WTC11 (cell line): ENCODE results near the gene TTLL11. TPM values are rescaled to one million over a fixed set of nuclear protein-coding genes. Genes with fewer than 3 reads are reported as not detected.

Experiments
- ATAC-seq: fragments of 200-7000 bp; cut with Tn5 transposase; 2 replicates; pipeline ENCODE4 v1.10.0; 2021; ENCODE audit warnings: mild to moderate bottlenecking, moderate library complexity
- CTCF ChIA-PET: fragments of 300-600 bp; sonication (Branson Sonifier 250); formaldehyde crosslinking; loops from one replicate; lab custom pipeline; 2021; ENCODE audit warnings: antibody characterized with exemption; lab: Charles Lee
- POLR2A ChIA-PET: fragments of 350-600 bp; sonication (Branson Sonifier 250); formaldehyde crosslinking; loops from one replicate; lab custom pipeline; 2021; ENCODE audit warnings: antibody characterized with exemption; lab: Charles Lee
- DNase-seq: peaks from one replicate; pipeline ENCODE4 v3.0.0; 2021; ENCODE audit warnings: low spot score
- H3K27ac Mint-ChIP-seq: 2 replicates; pipeline ENCODE4 v1.8.0; 2021; ENCODE audit warnings: mixed read lengths
- H3K27me3 Mint-ChIP-seq: 2 replicates; pipeline ENCODE4 v1.8.0; 2021; ENCODE audit warnings: low read depth, mild to moderate bottlenecking, moderate library complexity, mixed read lengths
- H3K36me3 Mint-ChIP-seq: 2 replicates; pipeline ENCODE4 v1.8.0; 2021; ENCODE audit warnings: mixed read lengths
- H3K4me1 Mint-ChIP-seq: 2 replicates; pipeline ENCODE4 v1.8.0; 2022; ENCODE audit warnings: mixed read lengths
- H3K4me3 Mint-ChIP-seq: 2 replicates; pipeline ENCODE4 v1.8.0; 2021; ENCODE audit warnings: mild to moderate bottlenecking, moderate library complexity, mixed read lengths
- H3K9me3 Mint-ChIP-seq: 2 replicates; pipeline ENCODE4 v1.8.0; 2021; ENCODE audit warnings: mixed read lengths
- CDX4 ChIP-seq: fragments of 250-450 bp; sonication (Bioruptor Pico); IDR thresholded peaks from 2 replicates; pipeline ENCODE4 v1.9.0; 2021; ENCODE audit warnings: moderate library complexity, mild to moderate bottlenecking, inconsistent platforms, borderline replicate concordance
- CREM ChIP-seq: sonication (generic); formaldehyde crosslinking; IDR thresholded peaks from 2 replicates; pipeline ENCODE4 v1.8.1; 2022; ENCODE audit warnings: mild to moderate bottlenecking, missing genetic modification reagents, moderate library complexity
- IRF2 ChIP-seq: sonication (generic); formaldehyde crosslinking; IDR thresholded peaks from 2 replicates; pipeline ENCODE4 v1.8.0; 2022; ENCODE audit warnings: low read depth, missing genetic modification reagents, borderline replicate concordance
- JUN ChIP-seq: sonication (generic); formaldehyde crosslinking; IDR thresholded peaks from 2 replicates; pipeline ENCODE4 v1.8.0; 2023; ENCODE audit warnings: mild to moderate bottlenecking, missing genetic modification reagents
- NFE2L1 ChIP-seq: sonication (generic); formaldehyde crosslinking; IDR thresholded peaks from 2 replicates; pipeline ENCODE4 v1.8.1; 2023; ENCODE audit warnings: missing genetic modification reagents
- NFYB ChIP-seq: sonication (generic); formaldehyde crosslinking; conservative IDR thresholded peaks from 2 replicates; pipeline ENCODE4 v1.8.0; 2022; ENCODE audit warnings: low read depth, missing genetic modification reagents
- PRDM15 ChIP-seq: sonication (generic); formaldehyde crosslinking; IDR thresholded peaks from 2 replicates; pipeline ENCODE4 v1.8.0; 2022; ENCODE audit warnings: missing genetic modification reagents
- PRRX2 ChIP-seq: fragments of 250-450 bp; sonication (Bioruptor Pico); IDR thresholded peaks from 2 replicates; pipeline ENCODE4 v1.8.0; 2021; ENCODE audit warnings: mild to moderate bottlenecking
- RORB ChIP-seq: fragments of 250-450 bp; sonication (Bioruptor Pico); IDR thresholded peaks from 2 replicates; pipeline ENCODE4 v1.9.0; 2021; ENCODE audit warnings: mild to moderate bottlenecking
- SP1 ChIP-seq: sonication (generic); formaldehyde crosslinking; conservative IDR thresholded peaks from 2 replicates; pipeline ENCODE4 v1.8.1; 2022; ENCODE audit warnings: missing genetic modification reagents
- TCF7 ChIP-seq: sonication (generic); formaldehyde crosslinking; IDR thresholded peaks from 2 replicates; pipeline ENCODE4 v1.8.0; 2022; ENCODE audit warnings: mild to moderate bottlenecking, low read depth, missing genetic modification reagents, moderate library complexity
- USF1 ChIP-seq: sonication (generic); formaldehyde crosslinking; IDR thresholded peaks from 2 replicates; pipeline ENCODE4 v1.8.0; 2022; ENCODE audit warnings: mild to moderate bottlenecking, missing genetic modification reagents
- ZBTB21 ChIP-seq: sonication (generic); formaldehyde crosslinking; IDR thresholded peaks from 2 replicates; pipeline ENCODE4 v1.8.1; 2023; ENCODE audit warnings: mild to moderate bottlenecking, missing genetic modification reagents, borderline replicate concordance
- ZNF263 ChIP-seq: sonication (generic); formaldehyde crosslinking; IDR thresholded peaks from 2 replicates; pipeline ENCODE4 v1.8.1; 2022; ENCODE audit warnings: low read depth, mild to moderate bottlenecking, moderate library complexity, missing genetic modification reagents
- ZNF423 ChIP-seq: fragments of 250-450 bp; sonication (Bioruptor Pico); IDR thresholded peaks from 2 replicates; pipeline ENCODE4 v2.1.2; 2022; ENCODE audit warnings: mild to moderate bottlenecking, moderate library complexity
- ZNF512 ChIP-seq: sonication (generic); formaldehyde crosslinking; IDR thresholded peaks from 2 replicates; pipeline ENCODE4 v1.8.1; 2022; ENCODE audit warnings: missing genetic modification reagents, borderline replicate concordance
- ZNF671 ChIP-seq: fragments of 250-450 bp; sonication (Bioruptor Pico); IDR thresholded peaks from 2 replicates; pipeline ENCODE4 v1.8.0; 2021; ENCODE audit warnings: mild to moderate bottlenecking
- total RNA-seq: library from RNA; stranded (reverse); gene quantifications from 3 replicates; pipeline ENCODE4 v1.2.3, GENCODE V29; 2021
- TF ChIP-seq, protein P1 (sequence below): sonication (generic); formaldehyde crosslinking; IDR thresholded peaks from 2 replicates; pipeline ENCODE4 v1.8.0; 2022; ENCODE audit warnings: mild to moderate bottlenecking, missing genetic modification reagents
- TF ChIP-seq, protein P2 (sequence below): fragments of 250-450 bp; sonication (Bioruptor Pico); IDR thresholded peaks from 2 replicates; pipeline ENCODE4 v2.1.2; 2022; ENCODE audit warnings: mild to moderate bottlenecking, moderate library complexity
- TF ChIP-seq, protein P3 (sequence below): sonication (generic); formaldehyde crosslinking; IDR thresholded peaks from 2 replicates; pipeline ENCODE4 v1.8.0; 2023; ENCODE audit warnings: missing genetic modification reagents
- TF ChIP-seq, protein P4 (sequence below): sonication (generic); formaldehyde crosslinking; IDR thresholded peaks from 2 replicates; pipeline ENCODE4 v1.8.1; 2023; ENCODE audit warnings: mild to moderate bottlenecking, missing genetic modification reagents, borderline replicate concordance

Gene TTLL11
- total RNA-seq, 1 experiment from 2014 or later, result 1.1 TPM

DNA sequence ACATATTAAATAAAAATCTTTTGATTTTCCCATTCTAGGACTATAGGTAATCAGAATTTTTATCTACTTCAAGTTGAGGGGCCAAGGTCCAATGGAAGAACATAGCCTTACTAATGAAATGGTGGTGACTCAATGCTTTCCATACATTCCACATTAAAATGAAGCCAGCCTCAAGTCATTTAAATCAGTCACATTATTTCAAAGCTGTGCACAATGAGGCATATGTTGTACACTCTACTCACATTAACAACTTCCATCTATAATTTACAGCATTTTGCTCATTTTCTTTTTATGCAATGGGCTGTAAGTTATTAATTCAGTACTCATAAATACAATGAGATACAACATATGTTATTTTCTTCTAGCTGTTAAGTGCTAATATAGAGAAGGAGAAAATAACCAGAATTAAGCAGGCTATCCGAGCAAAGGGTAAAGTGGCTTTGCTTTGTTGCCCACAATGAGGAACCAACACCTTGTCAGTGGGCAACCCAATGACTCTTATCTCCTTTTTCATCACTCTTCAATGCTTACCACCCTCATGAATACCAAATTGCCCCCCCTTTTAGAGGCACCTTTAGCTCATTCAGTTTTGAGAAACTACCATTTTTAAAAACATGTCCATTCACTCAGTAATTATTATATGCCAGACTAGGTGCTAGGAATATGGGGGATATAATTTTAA, 52.4 kb downstream of the TTLL11 start (continued):
- TF ChIP-seq PRDM15 (CRISPR knock-in tag) (no peak), JUN (CRISPR knock-in tag) (no peak)

DNA sequence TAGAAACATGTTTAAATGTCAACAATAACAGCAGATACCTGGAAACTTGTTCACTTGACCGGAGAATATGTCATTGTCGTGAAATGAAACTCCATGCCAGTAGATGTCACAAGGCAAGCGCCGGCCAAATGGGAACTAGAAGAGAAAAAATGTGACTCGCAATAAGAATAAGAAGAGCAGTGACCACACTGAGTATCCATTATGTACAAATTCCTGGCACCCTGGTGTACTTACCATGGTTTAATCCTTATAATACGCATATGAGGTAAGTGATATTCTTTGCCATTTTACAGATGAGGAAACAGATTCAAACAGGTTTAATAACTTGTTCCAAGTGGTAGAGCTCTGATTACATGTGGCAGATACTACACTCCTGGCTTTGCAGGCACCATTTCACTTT, 53.9 kb downstream of the TTLL11 start:
- Mint-ChIP-seq H3K4me1 (peaks cover 20% of the 10 kb centered on the region), H3K27ac (no peak overlapping the region), H3K36me3 (no peaks in the 10 kb centered on the region), H3K9me3 (no peaks in the 10 kb centered on the region), H3K4me3 (no peak overlapping the region), H3K27me3 (no peaks in the 10 kb centered on the region)
- ChIA-PET POLR2A (no interaction called here), CTCF (no interaction called here)
- no peak for DNase-seq
- TF ChIP-seq NFYB (CRISPR knock-in tag) (no peak), PRRX2 (CRISPR knock-in tag) (no peak), ZBTB21 (no peak), USF1 (CRISPR knock-in tag) (no peak), ZNF671 (CRISPR knock-in tag) (no peak), TCF7 (no peak), CREM (no peak), NFE2L1 (CRISPR knock-in tag) (no peak), ZNF263 (CRISPR knock-in tag) (no peak), RORB (CRISPR knock-in tag) (no peak), SP1 (no peak), IRF2 (CRISPR knock-in tag) (no peak), CDX4 (CRISPR knock-in tag) (no peak), ZNF512 (no peak), ZNF423 (no peak)
- TF ChIP-seq, protein P1, sequence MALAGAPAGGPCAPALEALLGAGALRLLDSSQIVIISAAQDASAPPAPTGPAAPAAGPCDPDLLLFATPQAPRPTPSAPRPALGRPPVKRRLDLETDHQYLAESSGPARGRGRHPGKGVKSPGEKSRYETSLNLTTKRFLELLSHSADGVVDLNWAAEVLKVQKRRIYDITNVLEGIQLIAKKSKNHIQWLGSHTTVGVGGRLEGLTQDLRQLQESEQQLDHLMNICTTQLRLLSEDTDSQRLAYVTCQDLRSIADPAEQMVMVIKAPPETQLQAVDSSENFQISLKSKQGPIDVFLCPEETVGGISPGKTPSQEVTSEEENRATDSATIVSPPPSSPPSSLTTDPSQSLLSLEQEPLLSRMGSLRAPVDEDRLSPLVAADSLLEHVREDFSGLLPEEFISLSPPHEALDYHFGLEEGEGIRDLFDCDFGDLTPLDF (CRISPR knock-in tag), result no peak
- TF ChIP-seq, protein P2, sequence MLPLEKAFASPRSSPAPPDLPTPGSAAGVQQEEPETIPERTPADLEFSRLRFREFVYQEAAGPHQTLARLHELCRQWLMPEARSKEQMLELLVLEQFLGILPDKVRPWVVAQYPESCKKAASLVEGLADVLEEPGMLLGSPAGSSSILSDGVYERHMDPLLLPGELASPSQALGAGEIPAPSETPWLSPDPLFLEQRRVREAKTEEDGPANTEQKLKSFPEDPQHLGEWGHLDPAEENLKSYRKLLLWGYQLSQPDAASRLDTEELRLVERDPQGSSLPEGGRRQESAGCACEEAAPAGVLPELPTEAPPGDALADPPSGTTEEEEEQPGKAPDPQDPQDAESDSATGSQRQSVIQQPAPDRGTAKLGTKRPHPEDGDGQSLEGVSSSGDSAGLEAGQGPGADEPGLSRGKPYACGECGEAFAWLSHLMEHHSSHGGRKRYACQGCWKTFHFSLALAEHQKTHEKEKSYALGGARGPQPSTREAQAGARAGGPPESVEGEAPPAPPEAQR (CRISPR knock-in tag), result no peak
- TF ChIP-seq, protein P3, sequence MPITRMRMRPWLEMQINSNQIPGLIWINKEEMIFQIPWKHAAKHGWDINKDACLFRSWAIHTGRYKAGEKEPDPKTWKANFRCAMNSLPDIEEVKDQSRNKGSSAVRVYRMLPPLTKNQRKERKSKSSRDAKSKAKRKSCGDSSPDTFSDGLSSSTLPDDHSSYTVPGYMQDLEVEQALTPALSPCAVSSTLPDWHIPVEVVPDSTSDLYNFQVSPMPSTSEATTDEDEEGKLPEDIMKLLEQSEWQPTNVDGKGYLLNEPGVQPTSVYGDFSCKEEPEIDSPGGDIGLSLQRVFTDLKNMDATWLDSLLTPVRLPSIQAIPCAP, result no peak
- TF ChIP-seq, protein P4, sequence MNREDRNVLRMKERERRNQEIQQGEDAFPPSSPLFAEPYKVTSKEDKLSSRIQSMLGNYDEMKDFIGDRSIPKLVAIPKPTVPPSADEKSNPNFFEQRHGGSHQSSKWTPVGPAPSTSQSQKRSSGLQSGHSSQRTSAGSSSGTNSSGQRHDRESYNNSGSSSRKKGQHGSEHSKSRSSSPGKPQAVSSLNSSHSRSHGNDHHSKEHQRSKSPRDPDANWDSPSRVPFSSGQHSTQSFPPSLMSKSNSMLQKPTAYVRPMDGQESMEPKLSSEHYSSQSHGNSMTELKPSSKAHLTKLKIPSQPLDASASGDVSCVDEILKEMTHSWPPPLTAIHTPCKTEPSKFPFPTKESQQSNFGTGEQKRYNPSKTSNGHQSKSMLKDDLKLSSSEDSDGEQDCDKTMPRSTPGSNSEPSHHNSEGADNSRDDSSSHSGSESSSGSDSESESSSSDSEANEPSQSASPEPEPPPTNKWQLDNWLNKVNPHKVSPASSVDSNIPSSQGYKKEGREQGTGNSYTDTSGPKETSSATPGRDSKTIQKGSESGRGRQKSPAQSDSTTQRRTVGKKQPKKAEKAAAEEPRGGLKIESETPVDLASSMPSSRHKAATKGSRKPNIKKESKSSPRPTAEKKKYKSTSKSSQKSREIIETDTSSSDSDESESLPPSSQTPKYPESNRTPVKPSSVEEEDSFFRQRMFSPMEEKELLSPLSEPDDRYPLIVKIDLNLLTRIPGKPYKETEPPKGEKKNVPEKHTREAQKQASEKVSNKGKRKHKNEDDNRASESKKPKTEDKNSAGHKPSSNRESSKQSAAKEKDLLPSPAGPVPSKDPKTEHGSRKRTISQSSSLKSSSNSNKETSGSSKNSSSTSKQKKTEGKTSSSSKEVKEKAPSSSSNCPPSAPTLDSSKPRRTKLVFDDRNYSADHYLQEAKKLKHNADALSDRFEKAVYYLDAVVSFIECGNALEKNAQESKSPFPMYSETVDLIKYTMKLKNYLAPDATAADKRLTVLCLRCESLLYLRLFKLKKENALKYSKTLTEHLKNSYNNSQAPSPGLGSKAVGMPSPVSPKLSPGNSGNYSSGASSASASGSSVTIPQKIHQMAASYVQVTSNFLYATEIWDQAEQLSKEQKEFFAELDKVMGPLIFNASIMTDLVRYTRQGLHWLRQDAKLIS (CRISPR knock-in tag), result no peak
- no peak for ATAC-seq
